Aorta (tissue), 5 donors: Measurements from ENCODE around the gene PTPRG. TPM values are rescaled to one million over a fixed set of nuclear protein-coding genes. Genes with fewer than 3 reads are reported as not detected.
A peak's percentile ranks its signal among the peaks of the same experiment; 100 is the strongest.

Experiments
- ATAC-seq: fragments of 200-7000 bp; cut with Tn5 transposase; one replicate; pipeline ENCODE4 v1.9.1; 2022; ENCODE audit warnings: moderate library complexity; ENCODE audit not compliant: low FRiP score
- DNase-seq, 2 donors: peaks; one replicate each; pipeline ENCODE4 v3.0.0-alpha.2; 2020
- H3K27ac ChIP-seq, 2 donors: one replicate each; pipeline ENCODE4 v1.5.1; 2013; ENCODE audit warnings: low read length in 2 of 2, mild to moderate bottlenecking in 2 of 2, moderate library complexity in 2 of 2, control low read depth in 1 of 2, inconsistent platforms in 1 of 2, low read depth in 1 of 2
- H3K27me3 ChIP-seq, 2 donors: one replicate each; pipeline ENCODE4 v1.6.1; 2013; ENCODE audit warnings: control low read depth in 1 of 2, low read length in 1 of 2, mild to moderate bottlenecking in 1 of 2, moderate library complexity in 1 of 2; ENCODE audit not compliant: insufficient read depth in 2 of 2, control insufficient read depth in 1 of 2
- H3K36me3 ChIP-seq, 2 donors: one replicate each; pipeline ENCODE4 v1.6.1; 2013; ENCODE audit warnings: control low read depth in 1 of 2, low read length in 1 of 2, mild to moderate bottlenecking in 1 of 2; ENCODE audit not compliant: insufficient read depth in 2 of 2, control insufficient read depth in 1 of 2
- H3K4me1 ChIP-seq, 2 donors: one replicate each; pipeline ENCODE4 v1.6.1; 2013; ENCODE audit warnings: low read length in 2 of 2, control low read depth in 1 of 2, mild to moderate bottlenecking in 1 of 2, moderate library complexity in 1 of 2; ENCODE audit not compliant: insufficient read depth in 2 of 2, control insufficient read depth in 1 of 2
- H3K4me3 ChIP-seq, 2 donors: one replicate each; pipeline ENCODE4 v1.5.1; 2013; ENCODE audit warnings: low read length in 2 of 2, control low read depth in 1 of 2, mild to moderate bottlenecking in 1 of 2
- H3K9me3 ChIP-seq: one replicate; pipeline ENCODE4 v1.6.1; 2013; ENCODE audit warnings: mild to moderate bottlenecking, low read length; ENCODE audit not compliant: control insufficient read depth
- WGBS, 2 donors: extraction: QIAGEN DNeasy Blood & Tissue Kit; methylation state at CpG; one replicate each; pipeline ENCODE4 v1.1.7; 2013; 5-methylcytosine and 5-hydroxymethylcytosine counted together
- intact Hi-C, 2 donors: fragments of 100-400 bp; cut with DNase I; formaldehyde crosslinking; loops; one replicate each; pipeline versions ENCODE4 v1.14.2 to v1.15.0; 2022
- polyA plus RNA-seq, 2 donors: library from polyadenylated mRNA; stranded (reverse); fragments of 200-250 nt; gene quantifications; one replicate each; pipeline ENCODE4 v1.2.3, GENCODE V29; 2013
- total RNA-seq, 2 donors: library from RNA; stranded (reverse); fragmentation: NEBNext Ultra II Directional; extraction: Animal tissue kit (Norgen Biotek cat#: 25700); gene quantifications; one replicate each; pipeline ENCODE4 v1.2.1, GENCODE V29; 2021
- donor health status: healthy with polysubstance abuse.
- donor health status: Bipolar disorder and iron deficiency.
- donor health status: DM: no; HTN: no; CAD: no.
- donor health status: DM: no; HTN: no; CAD: no.
- donor health status: DM: yes; HTN: yes; CAD: no.

The PTPRG gene
- total and polyA plus RNA-seq, 4 donors, result 5.3 to 150 (median 52.4) TPM

- no peak overlapping the region for H3K4me3 ChIP-seq
- H3K9me3 ChIP-seq, result no peaks in the 10 kb centered on the region
- ATAC-seq (no peak), DNase-seq (no peak)
- no peak overlapping the region for H3K27ac ChIP-seq
- H3K27me3 ChIP-seq, result no peaks in the 10 kb centered on the region
- H3K4me1 ChIP-seq, result no peaks in the 10 kb centered on the region
- WGBS, 2 donors, result 15 to 19% methylated on average over 3 of the region's 3 CpGs
- intact Hi-C loops, result no loop called here
- H3K36me3 ChIP-seq, result peaks cover 0 to 2% of the 10 kb centered on the region in 2 donors
These were observed 739.2 kb downstream of the PTPRG start for GRCh38 chr3:62300617-62301016.

- H3K36me3 ChIP-seq, result no peaks in the 10 kb centered on the region
- 4 to 9% methylated on average over 1 of the region's 1 CpG for WGBS, 2 donors
- H3K9me3 ChIP-seq, result no peaks in the 10 kb centered on the region
- intact Hi-C loops, result no loop called here
- H3K27ac ChIP-seq, result no peak overlapping the region
- H3K4me3 ChIP-seq, result no peak overlapping the region
- H3K4me1 ChIP-seq, result no peaks in the 10 kb centered on the region
- no peaks in the 10 kb centered on the region for H3K27me3 ChIP-seq
- DNase-seq, result no peak
- ATAC-seq, result no peak
These were observed 750.8 kb downstream of the PTPRG start for GRCh38 chr3:62312201-62312600.

- no peak overlapping the region for H3K4me3 ChIP-seq
- intact Hi-C loops, result no loop called here
- DNase-seq (no peak), ATAC-seq (no peak)
- H3K36me3 ChIP-seq, result no peaks in the 10 kb centered on the region
- no peak overlapping the region for H3K27ac ChIP-seq
- no peaks in the 10 kb centered on the region for H3K27me3 ChIP-seq
- WGBS, 2 donors, result 88 to 89% methylated on average over 1 of the region's 1 CpG
- H3K4me1 ChIP-seq, result no peaks in the 10 kb centered on the region
- no peaks in the 10 kb centered on the region for H3K9me3 ChIP-seq
These were observed 755.2 kb downstream of the PTPRG start for GRCh38 chr3:62316525-62316924.

- H3K9me3 ChIP-seq, result no peaks in the 10 kb centered on the region
- ATAC-seq (peak; percentile 20), DNase-seq (no peak)
- H3K27ac ChIP-seq, result no peak overlapping the region
- H3K4me3 ChIP-seq, result no peak overlapping the region
- 26 to 34% methylated on average over 12 of the region's 12 CpGs for WGBS, 2 donors
- H3K27me3 ChIP-seq, result no peaks in the 10 kb centered on the region
- peaks cover 0 to 2% of the 10 kb centered on the region in 2 donors for H3K36me3 ChIP-seq
- intact Hi-C loops, result no loop called here
- no peaks in the 10 kb centered on the region for H3K4me1 ChIP-seq
These were observed 757.0 kb downstream of the PTPRG start for GRCh38 chr3:62318365-62318751.

GRCh38 chr3:62318752-62319569 lies 757.6 kb downstream of the PTPRG start:
- ATAC-seq, result peak; percentile 97
- WGBS, 2 donors, result 2% methylated on average over 60 of the region's 60 CpGs
- H3K4me3 ChIP-seq, result peak overlapping the region; percentile 13 to 32
- intact Hi-C loops, result no loop called here
- H3K9me3 ChIP-seq, result no peaks in the 10 kb centered on the region
- H3K27ac ChIP-seq, result peak overlapping the region in 1 of 2 donors; percentile 6
- no peaks in the 10 kb centered on the region for H3K27me3 ChIP-seq
- H3K36me3 ChIP-seq, result peaks cover 0 to 2% of the 10 kb centered on the region in 2 donors
- no peaks in the 10 kb centered on the region for H3K4me1 ChIP-seq
- DNase-seq, result peak; percentile 90 to 96

GRCh38 chr3:62319570-62320243 lies 758.3 kb downstream of the PTPRG start:
- WGBS, 2 donors, result 79% methylated on average over 7 of the region's 7 CpGs
- ATAC-seq (no peak), DNase-seq (no peak)
- H3K9me3 ChIP-seq, result no peaks in the 10 kb centered on the region
- peak overlapping the region; percentile 13 to 32 for H3K4me3 ChIP-seq
- intact Hi-C loops, result no loop called here
- no peak overlapping the region for H3K27ac ChIP-seq
- peaks cover 0 to 4% of the 10 kb centered on the region in 2 donors for H3K36me3 ChIP-seq
- H3K27me3 ChIP-seq, result no peaks in the 10 kb centered on the region
- H3K4me1 ChIP-seq, result no peaks in the 10 kb centered on the region

GRCh38 chr3:62323241-62323640 lies 761.9 kb downstream of the PTPRG start:
- 98 to 100% methylated on average over 1 of the region's 1 CpG for WGBS, 2 donors
- Histone ChIP-seq H3K27me3 (no peaks in the 10 kb centered on the region), H3K9me3 (no peaks in the 10 kb centered on the region), H3K4me1 (no peaks in the 10 kb centered on the region), H3K4me3 (no peak overlapping the region), H3K27ac (no peak overlapping the region), H3K36me3 (peaks cover 0 to 4% of the 10 kb centered on the region in 2 donors)
- DNase-seq (no peak), ATAC-seq (no peak)
- intact Hi-C loops, result no loop called here

GRCh38 chr3:62325896-62326295 lies 764.5 kb downstream of the PTPRG start:
- DNase-seq (no peak), ATAC-seq (no peak)
- peaks cover 0 to 4% of the 10 kb centered on the region in 2 donors for H3K36me3 ChIP-seq
- H3K9me3 ChIP-seq, result no peaks in the 10 kb centered on the region
- intact Hi-C loops, result no loop called here
- no peaks in the 10 kb centered on the region for H3K4me1 ChIP-seq
- no peak overlapping the region for H3K4me3 ChIP-seq
- H3K27ac ChIP-seq, result no peak overlapping the region
- no peaks in the 10 kb centered on the region for H3K27me3 ChIP-seq
- WGBS, 2 donors, result 88 to 94% methylated on average over 8 of the region's 8 CpGs

- WGBS, 2 donors, result 91% methylated on average over 5 of the region's 5 CpGs
- DNase-seq, result no peak
- no peaks in the 10 kb centered on the region for H3K4me1 ChIP-seq
- ATAC-seq, result no peak
- intact Hi-C loops, result loop anchor here in 1 of 2 donors (5.0 kb wide), 1 partner anchor 232 kb away; no protein-coding TSS in a partner anchor
- H3K36me3 ChIP-seq, result no peaks in the 10 kb centered on the region
- H3K27ac ChIP-seq, result no peak overlapping the region
- no peaks in the 10 kb centered on the region for H3K27me3 ChIP-seq
- H3K4me3 ChIP-seq, result no peak overlapping the region
- no peaks in the 10 kb centered on the region for H3K9me3 ChIP-seq
These were observed 768.6 kb downstream of the PTPRG start for GRCh38 chr3:62329971-62330370.
